HG03558 (cell line): ENCODE measurements around the gene OCEL1.

Experiments used
- ATAC-seq: cut with Tn5 transposase; IDR thresholded peaks from one replicate; pipeline ENCODE4 v1.9.1; 2021; ENCODE audit warnings: moderate number of reproducible peaks; ENCODE audit not compliant: unreplicated experiment; ENCODE audit errors: extremely low read depth

The OCEL1 gene

DNA sequence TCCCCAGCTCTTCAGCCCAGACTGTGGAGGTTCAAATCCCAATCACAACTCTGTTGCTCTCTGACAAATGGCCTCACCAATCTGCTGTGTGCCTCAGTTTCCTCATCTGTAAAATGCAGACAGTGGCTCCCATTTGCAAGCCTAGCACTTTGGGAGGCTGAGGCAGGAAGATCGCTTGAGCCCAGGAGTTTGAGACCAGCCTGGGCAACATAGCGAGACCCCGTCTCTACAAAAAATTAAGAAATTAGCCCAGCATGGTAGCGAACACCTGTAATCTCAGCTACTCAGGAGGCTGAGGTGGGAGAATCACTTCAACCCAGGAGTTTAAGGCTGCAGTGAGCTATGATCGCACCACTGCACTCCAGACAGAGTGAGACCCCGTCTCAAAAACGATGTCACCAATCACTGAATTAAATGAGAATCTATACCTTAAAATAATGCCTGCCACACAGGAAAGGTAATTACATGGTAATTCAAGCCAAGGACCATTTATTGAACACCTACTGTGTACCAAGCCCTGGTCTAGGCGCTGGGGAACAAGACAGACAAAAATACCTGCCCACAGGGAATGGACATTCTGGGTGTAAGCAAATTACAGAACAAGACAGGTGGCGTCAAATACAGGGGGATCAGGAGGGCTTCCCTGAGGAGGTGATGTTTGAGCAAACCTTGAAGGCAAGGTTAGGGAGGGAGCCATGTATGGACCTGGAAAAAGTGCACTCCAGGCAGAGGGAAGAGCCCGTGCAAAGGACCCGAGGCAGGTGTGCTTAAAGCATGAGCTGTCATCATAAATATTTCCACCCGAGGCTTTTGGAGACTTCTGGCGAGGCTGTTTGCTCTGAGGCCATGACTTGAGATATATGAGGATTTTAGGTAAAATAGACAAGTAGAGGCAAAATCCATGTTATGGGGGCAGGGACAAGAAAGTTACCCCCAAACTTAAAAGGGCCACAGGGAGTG, 12.0 kb downstream of the OCEL1 start:
- ATAC-seq = no peak

- ATAC-seq = no peak
These were observed 14.2 kb downstream of the OCEL1 start for GRCh38 chr19:17240062-17240752.

- ATAC-seq = no peak
These were observed 14.9 kb downstream of the OCEL1 start for GRCh38 chr19:17240826-17241399.

DNA sequence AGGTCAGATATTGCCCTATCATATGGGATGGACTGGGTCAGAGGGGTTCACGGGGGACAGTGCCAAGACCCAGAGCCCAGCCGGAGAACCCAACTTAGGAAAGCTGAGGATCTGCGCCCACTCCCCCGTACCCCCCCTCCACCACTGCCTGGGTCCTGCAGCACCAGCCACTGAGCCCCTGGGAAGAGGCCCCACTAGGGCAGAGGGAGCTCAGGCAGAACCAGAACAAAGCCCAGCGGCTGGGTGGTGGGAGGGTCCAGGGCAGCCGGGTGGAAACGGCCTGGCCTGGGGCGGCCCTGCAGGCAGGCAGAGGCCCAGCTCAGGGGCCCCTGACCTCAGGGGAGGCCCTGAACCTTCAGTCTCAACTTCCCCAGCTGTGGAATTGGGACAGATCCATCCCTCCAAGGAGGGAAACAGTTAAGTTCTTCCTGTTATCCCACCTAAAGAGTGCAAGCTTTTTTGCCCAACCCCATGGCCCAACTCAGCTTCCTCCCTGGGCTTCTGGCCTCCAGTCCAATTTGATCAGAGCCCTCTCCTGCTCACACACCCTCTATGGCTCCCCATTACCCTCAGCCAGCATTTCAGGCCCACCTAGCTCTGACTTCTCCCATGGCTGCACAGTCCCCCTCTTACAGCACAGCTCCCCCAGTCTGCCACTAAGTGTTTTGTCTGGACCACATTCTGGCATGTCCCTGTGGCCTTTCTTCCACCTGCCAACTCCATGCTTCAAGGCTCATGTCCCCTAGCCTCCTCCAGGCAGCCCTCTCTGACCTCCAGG, 16.6 kb downstream of the OCEL1 start:
- ATAC-seq = no peak

DNA sequence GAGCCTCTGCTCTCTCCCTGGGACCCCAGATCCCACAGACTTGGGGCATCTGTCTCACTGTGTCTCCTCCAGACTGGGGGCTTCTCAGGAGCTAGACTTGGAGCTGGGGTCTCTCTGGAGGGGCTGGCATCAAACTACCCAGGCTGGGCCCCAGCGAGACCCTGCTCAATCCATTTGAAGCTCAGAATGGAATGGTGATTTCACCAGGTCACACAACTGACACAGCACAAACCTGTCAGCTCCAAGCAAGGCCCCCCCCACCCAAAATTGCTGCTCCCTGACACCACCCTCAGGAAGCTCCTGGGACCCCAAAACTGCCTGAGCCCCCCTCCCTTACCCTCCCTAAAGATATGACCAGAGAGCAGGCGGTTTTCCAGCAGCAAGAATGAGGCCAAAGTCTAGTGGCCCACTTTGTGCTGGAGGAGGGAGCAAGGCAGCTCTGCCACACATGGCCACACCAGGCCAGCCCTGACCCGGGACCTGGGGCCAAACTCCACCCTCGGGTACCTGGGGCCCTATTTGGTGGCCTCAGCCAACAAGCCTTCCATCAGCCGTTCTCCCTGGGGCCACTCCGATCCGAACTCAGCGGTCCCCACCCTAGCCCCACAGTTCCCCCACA, 17.3 kb downstream of the OCEL1 start:
- no peak for ATAC-seq

DNA sequence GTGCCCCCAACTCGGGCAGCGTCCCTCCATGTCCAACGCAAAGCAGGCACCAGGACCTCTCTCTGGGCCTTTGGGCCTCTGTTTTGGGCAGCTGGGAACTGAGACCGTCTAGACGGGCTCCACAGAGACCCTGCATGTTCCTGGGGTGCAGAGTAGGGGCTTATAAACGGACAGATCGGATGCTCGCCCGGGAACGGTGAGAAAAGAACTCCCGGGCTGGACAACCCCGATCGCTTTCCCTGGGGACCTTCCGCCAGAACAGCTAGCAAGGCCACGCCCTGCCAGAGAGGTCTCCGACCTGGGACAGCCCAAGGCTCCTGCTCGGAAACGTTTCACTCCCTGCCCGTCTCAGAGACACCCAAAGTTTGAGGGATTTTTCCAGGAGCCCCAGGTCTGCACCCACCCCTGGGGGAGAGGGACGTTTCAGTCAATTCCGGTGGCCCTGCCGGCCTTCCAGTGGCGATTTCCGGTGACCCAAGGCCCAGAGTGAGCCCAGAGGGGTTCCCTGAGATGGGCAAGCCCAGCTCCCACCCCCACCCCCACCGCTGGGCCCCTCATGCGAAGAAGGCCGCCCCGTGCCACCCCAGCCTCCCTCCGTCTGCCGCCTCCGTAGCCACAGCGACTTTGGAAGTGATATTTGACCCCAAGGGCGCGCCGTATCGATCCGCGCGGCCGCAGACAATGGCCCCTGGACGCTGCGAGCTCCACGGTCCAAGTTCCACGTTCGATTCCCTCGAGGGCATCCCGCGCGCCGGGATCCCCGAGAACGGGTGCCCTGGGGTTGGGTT, 18.0 kb downstream of the OCEL1 start:
- ATAC-seq = no peak

DNA sequence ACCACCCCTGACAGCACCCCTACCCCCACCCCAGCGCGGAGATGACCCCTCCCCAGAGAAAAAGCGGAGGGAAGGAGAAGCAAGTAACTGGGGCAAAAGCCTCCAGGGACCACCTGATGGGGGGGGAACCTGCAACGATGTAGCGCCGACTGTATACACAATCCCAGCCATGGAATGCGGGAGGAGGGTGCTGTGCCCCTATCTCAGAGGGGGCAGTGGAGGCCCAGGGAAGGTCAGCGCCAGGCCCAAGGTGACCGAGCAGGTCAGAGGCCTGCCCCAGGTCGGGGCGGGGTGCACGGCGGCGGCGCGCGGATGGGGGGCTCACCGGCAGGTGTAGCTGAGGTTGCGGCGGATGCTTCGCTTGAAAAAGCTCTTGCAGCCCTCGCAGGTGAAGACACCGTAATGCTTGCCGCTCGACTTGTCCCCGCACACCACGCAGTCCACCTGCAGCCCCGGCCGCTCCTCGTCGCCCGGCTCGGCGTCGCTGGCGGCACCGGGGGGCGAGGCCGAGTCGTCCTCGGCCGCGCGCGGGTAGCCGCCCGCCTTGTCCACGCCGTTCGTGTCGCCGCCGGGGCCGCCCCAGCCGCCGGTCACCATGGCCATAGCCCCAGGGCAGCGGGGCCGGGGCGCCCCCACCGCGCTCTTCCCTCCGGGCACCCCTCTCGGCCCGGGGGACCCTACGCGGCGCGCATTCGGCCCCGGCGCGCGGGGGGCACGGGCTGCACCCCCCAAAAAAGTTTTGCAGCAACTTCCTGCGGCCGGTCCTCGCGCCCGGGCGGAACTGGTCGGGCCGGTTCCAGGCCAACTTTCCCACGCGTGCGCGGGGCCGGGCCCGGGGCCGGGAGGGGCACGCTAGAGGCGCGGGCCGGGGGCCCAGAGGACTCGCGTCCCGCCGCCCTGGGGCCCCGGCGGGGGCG, 18.9 kb downstream of the OCEL1 start:
- ATAC-seq = no peak

GRCh38 chr19:17245535-17245984, 19.5 kb downstream of the OCEL1 start, which contains the start of gene NR2F6:
Gene NR2F6, minus strand, starts transcription at chr19:17245919. Its CDS starts 699 bp downstream, at chr19:17245220.
- no peak for ATAC-seq

DNA sequence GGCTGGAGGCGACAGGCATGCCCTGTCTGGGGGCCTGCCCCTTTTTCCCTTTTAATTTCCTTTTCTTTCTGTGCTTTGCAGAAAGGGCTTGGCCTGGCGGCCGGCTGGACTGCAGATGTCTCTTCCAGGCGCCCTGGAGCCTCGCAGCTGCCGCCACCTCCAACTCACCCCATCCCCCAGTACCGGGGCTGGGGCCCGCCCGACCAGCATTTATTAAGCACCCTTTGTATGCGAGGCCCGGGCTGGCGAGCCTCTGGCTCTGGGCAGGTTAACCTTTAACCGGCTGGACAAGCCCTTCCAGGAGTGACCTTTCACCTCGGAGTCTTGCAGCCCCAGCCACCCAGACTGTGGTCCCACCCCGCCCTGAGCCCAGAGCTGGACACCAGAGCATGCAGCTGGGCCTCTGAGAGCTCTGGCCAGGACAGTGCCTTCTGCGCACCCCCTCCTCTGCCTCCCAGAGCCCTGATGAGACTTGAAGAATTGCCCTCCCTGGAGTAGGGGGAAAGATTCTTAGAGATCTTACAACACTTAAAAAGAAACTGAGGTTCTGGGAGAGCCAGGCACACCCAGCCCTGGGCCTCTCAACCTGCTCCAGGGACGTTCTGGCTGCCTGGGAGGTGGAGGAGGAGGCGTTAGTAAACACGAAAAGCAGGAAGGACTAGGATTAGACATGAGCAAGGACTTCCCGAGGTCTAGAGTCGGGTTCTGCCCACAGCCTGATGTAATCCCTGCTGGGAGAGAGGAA, 20.8 kb downstream of the OCEL1 start:
- ATAC-seq = no peak

- ATAC-seq = no peak
These were observed 22.2 kb downstream of the OCEL1 start for GRCh38 chr19:17248011-17248776.

DNA sequence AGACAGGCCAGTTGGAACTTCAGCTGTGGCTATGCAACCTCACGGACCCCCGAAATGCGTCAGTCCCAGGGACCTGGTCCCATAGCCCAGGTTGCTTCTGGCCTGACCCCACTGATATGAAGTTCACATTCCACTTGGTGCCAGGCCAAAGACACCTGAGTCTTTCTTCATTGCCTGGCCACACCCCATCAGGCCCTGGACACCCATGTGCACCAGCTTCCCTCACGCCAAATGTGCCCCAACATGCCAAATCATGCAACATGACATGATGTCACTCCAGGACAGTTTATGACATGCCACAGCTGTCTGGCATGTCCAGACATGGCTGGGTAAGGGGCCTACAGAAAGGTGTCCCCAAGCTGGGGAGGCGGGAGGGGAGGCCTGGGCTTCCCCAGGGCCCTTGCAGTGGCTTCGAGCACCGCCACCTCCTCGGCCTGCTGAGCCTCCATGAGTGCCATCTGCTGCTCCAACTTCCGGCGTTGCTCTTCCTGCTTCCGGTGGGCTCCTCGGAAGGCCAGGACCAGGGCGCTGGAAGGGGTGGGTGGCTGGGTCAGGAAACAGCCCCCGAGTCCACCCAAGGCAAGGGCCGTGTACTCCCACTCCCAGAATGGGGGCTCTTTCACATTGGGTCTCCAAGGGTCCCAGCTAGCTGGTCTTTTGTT, 24.0 kb downstream of the OCEL1 start:
- no peak for ATAC-seq

DNA sequence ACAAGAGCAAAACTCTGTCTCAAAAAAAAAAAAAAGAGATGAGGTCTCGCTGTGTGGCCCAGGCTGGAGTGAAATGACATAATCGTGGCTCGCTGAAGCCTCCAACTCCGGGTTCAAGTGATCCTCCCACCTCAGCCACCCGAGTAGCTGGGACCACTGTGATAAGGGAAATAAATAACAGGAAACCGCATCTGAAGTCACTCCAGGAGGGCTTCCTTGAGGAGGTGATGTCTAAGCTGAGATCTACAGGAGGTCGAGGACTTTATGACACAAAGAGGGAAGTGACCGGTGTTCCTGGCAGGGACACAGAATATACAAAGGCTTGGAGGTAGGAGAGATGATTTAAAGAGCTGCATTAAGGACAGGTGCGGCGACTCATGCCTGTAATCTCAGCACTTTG, 28.6 kb downstream of the OCEL1 start:
- ATAC-seq = no peak

GRCh38 chr19:17255150-17255621, 29.2 kb downstream of the OCEL1 start:
- no peak for ATAC-seq

GRCh38 chr19:17256130-17256529, 30.1 kb downstream of the OCEL1 start:
- no peak for ATAC-seq

DNA sequence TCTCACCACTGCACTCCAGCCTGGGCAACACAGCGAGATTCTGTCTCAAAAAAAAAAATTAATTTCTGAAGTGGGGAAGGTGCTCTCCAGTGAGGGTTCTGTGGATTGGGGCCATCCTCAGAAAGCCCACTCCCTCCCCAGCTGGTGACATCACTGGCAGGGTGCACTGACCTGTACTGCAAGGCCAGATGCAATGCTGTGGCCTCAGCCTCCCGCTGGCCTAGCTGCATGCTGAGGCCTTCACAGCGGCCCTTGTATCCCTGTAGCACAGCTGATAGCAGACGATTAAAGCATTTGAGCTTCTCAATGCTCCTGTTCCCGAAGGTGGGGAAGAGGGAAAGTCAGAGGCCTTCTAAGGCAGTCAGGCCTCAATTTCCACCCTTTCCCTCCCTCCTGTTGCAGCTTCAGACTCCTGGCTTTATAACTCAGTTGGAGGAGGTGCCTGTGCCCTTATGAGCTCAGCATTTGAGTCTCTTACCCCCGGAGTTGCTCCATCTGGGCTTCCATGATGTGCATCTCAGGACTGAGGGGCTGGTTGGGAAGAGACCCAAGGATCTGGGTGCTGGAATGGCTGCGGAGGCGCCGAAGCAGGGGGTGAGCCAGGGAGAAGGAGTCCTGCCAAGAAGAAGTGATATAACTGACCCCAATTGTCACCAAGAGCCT, 33.2 kb downstream of the OCEL1 start:
- ATAC-seq = no peak
